Neuronal stem cell (in vitro differentiated cells): ENCODE results near the gene SPR.

ENCODE experiments used
- DNase-seq: peaks from one replicate; pipeline ENCODE4 v3.0.0-alpha.2; 2013; ENCODE audit warnings: low spot score
- H2AFZ ChIP-seq: one replicate; pipeline ENCODE4 v1.6.1; 2013; ENCODE audit warnings: mild to moderate bottlenecking, low read length, inconsistent platforms
- H2AK5ac ChIP-seq: 2 replicates; pipeline ENCODE4 v1.6.1; 2013; ENCODE audit warnings: low read depth, mild to moderate bottlenecking, inconsistent platforms, low read length, moderate library complexity, mixed read lengths
- H2BK120ac ChIP-seq: 2 replicates; pipeline ENCODE4 v1.6.1; 2013; ENCODE audit warnings: low read depth, mild to moderate bottlenecking, inconsistent platforms, low read length, moderate library complexity, mixed read lengths
- H2BK12ac ChIP-seq: one replicate; pipeline ENCODE4 v1.6.1; 2013; ENCODE audit warnings: low read length, inconsistent platforms
- H2BK15ac ChIP-seq: 2 replicates; pipeline ENCODE4 v1.6.1; 2013; ENCODE audit warnings: mild to moderate bottlenecking, low read length, inconsistent platforms, mixed read lengths
- H2BK5ac ChIP-seq: one replicate; pipeline ENCODE4 v1.6.1; 2013; ENCODE audit warnings: inconsistent platforms, mild to moderate bottlenecking, low read length, moderate library complexity
- H3K14ac ChIP-seq: one replicate; pipeline ENCODE4 v1.6.1; 2013; ENCODE audit warnings: low read length, inconsistent platforms
- H3K18ac ChIP-seq: 2 replicates; pipeline ENCODE4 v1.6.1; 2013; ENCODE audit warnings: low read length, inconsistent platforms
- H3K23ac ChIP-seq: 2 replicates; pipeline ENCODE4 v1.6.1; 2013; ENCODE audit warnings: low read depth, mild to moderate bottlenecking, mixed read lengths, low read length, inconsistent platforms; ENCODE audit not compliant: poor library complexity
- H3K27ac ChIP-seq: replicated peaks from 3 replicates; pipeline ENCODE4 v1.5.1; 2013; ENCODE audit warnings: low read length, inconsistent platforms
- H3K27me3 ChIP-seq, 3 experiments: 2 replicates each; pipeline ENCODE4 v1.6.1; 2013; ENCODE audit warnings: low read length in 3 of 3, mild to moderate bottlenecking in 2 of 3, inconsistent platforms in 1 of 3, low read depth in 1 of 3, mixed read lengths in 1 of 3, moderate library complexity in 1 of 3; ENCODE audit not compliant: control insufficient read depth in 3 of 3, insufficient read depth in 3 of 3
- H3K36me3 ChIP-seq, 2 donors: replicated peaks in 1 of 2; 2 replicates each; pipeline ENCODE4 v1.6.1; 2013; ENCODE audit warnings: low read length in 2 of 2; ENCODE audit not compliant: control insufficient read depth in 2 of 2, insufficient read depth in 2 of 2
- H3K4ac ChIP-seq: 2 replicates; pipeline ENCODE4 v1.6.1; 2013; ENCODE audit warnings: inconsistent platforms, mild to moderate bottlenecking, low read length, moderate library complexity
- H3K4me1 ChIP-seq, 2 donors: 1 replicate in 1 of 2; 2 replicates in 1 of 2; pipeline ENCODE4 v1.6.1; 2013; ENCODE audit warnings: low read length in 2 of 2, low read depth in 1 of 2; ENCODE audit not compliant: control insufficient read depth in 2 of 2, insufficient read depth in 1 of 2
- H3K4me2 ChIP-seq: one replicate; pipeline ENCODE4 v1.6.1; 2013; ENCODE audit warnings: mild to moderate bottlenecking, low read length, inconsistent platforms; ENCODE audit not compliant: insufficient read depth, poor library complexity, severe bottlenecking
- H3K4me3 ChIP-seq, 2 donors: 2 replicates each; pipeline ENCODE4 v1.5.1; 2013; ENCODE audit warnings: low read length in 2 of 2, mild to moderate bottlenecking in 2 of 2, inconsistent platforms in 1 of 2, moderate library complexity in 1 of 2
- H3K79me1 ChIP-seq: one replicate; pipeline ENCODE4 v1.6.1; 2013; ENCODE audit warnings: low read depth, mild to moderate bottlenecking, inconsistent platforms, low read length, moderate library complexity
- H3K9ac ChIP-seq: one replicate; pipeline ENCODE4 v1.6.1; 2013; ENCODE audit warnings: mild to moderate bottlenecking, low read depth, low read length, inconsistent platforms; ENCODE audit not compliant: poor library complexity
- H3K9me3 ChIP-seq, 2 donors: replicated peaks in 1 of 2; 2 replicates each; pipeline versions ENCODE3 to v1.6.1; 2013; ENCODE audit warnings: low read length in 2 of 2, mild to moderate bottlenecking in 2 of 2, inconsistent platforms in 1 of 2, low read depth in 1 of 2, mixed read lengths in 1 of 2, moderate library complexity in 1 of 2; ENCODE audit not compliant: control insufficient read depth in 2 of 2, insufficient read depth in 1 of 2
- H4K8ac ChIP-seq: one replicate; pipeline ENCODE4 v1.6.1; 2013; ENCODE audit warnings: low read depth, mild to moderate bottlenecking, inconsistent platforms, low read length, moderate library complexity
- H4K91ac ChIP-seq: one replicate; pipeline ENCODE4 v1.6.1; 2013; ENCODE audit warnings: low read length, low read depth, mild to moderate bottlenecking, inconsistent platforms; ENCODE audit not compliant: poor library complexity
- WGBS, 2 donors: extraction: QIAGEN DNeasy Blood & Tissue Kit; methylation state at CpG; one replicate each; pipeline ENCODE4 v1.1.7; 2013; ENCODE audit warnings: missing lambda C conversion rate in 2 of 2, mixed read lengths in 1 of 2; ENCODE audit not compliant: insufficient read length in 2 of 2, insufficient replicate concordance in 1 of 2; ENCODE audit errors: extremely low coverage in 2 of 2; 5-methylcytosine and 5-hydroxymethylcytosine counted together

Gene SPR

DNA sequence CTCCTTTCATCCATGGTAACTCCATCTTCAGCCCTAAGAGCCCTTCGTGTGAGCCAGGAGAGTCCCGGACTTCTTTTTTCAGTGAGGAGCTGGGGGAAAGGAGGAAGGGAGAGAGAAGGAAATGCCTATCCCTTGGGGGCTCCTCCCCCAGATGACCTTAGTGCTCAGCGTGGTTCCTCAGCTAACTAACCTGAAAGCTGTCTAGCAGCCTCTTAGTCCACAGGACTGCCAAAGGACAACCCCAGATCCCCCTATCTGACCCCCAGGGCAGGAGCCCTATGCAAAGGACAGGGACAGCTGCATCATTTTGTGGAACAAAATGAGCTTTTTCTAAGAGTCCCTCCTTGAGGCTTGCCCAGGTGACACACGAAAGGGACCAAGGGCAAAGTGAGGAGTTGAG, 7.9 kb downstream of the SPR start:
- peaks cover 0 to 57% (median 5%) of the 10 kb centered on the region in 3 experiments for H3K27me3 ChIP-seq
- H3K36me3 ChIP-seq: no peaks in the 10 kb centered on the region
- no peak overlapping the region for H4K8ac ChIP-seq
- no peak overlapping the region for H2BK120ac ChIP-seq
- H2BK15ac ChIP-seq: no peak overlapping the region
- no peak overlapping the region for H3K9ac ChIP-seq
- no peak overlapping the region for H3K14ac ChIP-seq
- H3K27ac ChIP-seq: no peak overlapping the region
- H2BK12ac ChIP-seq: peak overlapping the region; percentile 14
- H2BK5ac ChIP-seq: peak overlapping the region; percentile 88
- no peak overlapping the region for H2AFZ ChIP-seq
- no peak overlapping the region for H3K4ac ChIP-seq
- H3K4me2 ChIP-seq: no peak overlapping the region
- peak overlapping the region; percentile 14 for H2AK5ac ChIP-seq
- H3K4me1 ChIP-seq: peaks cover 0 to 36% of the 10 kb centered on the region in 2 donors
- WGBS, 2 donors: no CpG with 5 or more reads among the region's 4 CpGs
- no peaks in the 10 kb centered on the region for H3K9me3 ChIP-seq
- H3K79me1 ChIP-seq: no peaks in the 10 kb centered on the region
- DNase-seq: no peak
- H3K23ac ChIP-seq: no peak overlapping the region
- H3K18ac ChIP-seq: peak overlapping the region; percentile 76
- H3K4me3 ChIP-seq: no peak overlapping the region
- H4K91ac ChIP-seq: no peak overlapping the region

DNA sequence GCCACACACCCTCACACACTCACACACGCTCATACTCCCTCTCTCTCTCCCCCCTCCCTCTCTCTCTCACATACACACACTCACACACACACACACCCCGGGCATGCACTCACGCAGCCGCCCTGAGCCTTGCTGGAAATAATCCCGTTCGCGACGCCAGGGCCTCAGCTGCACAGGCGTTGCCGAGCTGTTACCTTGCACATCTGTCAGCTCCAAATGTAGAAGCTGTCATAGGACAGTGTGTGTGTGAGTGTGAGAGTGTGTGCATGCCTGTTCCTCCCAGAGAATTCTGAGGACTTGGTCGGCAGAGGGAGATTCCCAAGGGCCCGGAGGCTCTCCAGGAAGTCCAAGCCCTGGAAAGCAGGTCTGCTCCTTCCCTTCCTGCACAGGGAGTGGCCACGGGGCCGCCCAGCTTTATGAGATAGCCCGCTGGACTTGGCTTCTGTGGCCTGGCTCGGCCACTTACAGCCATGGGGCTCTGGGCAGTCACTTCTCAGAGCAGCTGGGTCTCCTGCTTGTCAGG, 8.6 kb downstream of the SPR start:
- peaks cover 0 to 40% of the 10 kb centered on the region in 2 donors for H3K4me1 ChIP-seq
- no peak overlapping the region for H2BK120ac ChIP-seq
- H2BK15ac ChIP-seq: no peak overlapping the region
- no peak overlapping the region for H2AFZ ChIP-seq
- H4K8ac ChIP-seq: no peak overlapping the region
- WGBS, 2 donors: 100% methylated on average over 1 of the region's 16 CpGs; no CpG with 5 or more reads in 1 of the 2 donors
- H2AK5ac ChIP-seq: peak overlapping the region; percentile 27
- H3K18ac ChIP-seq: peak overlapping the region; percentile 88
- H2BK5ac ChIP-seq: peak overlapping the region; percentile 4
- no peak overlapping the region for H3K9ac ChIP-seq
- DNase-seq: no peak
- no peaks in the 10 kb centered on the region for H3K36me3 ChIP-seq
- no peaks in the 10 kb centered on the region for H3K9me3 ChIP-seq
- no peak overlapping the region for H3K4me2 ChIP-seq
- no peak overlapping the region for H3K4ac ChIP-seq
- H3K27me3 ChIP-seq: peaks cover 0 to 64% (median 7%) of the 10 kb centered on the region in 3 experiments
- no peak overlapping the region for H3K4me3 ChIP-seq
- H3K79me1 ChIP-seq: no peaks in the 10 kb centered on the region
- H3K27ac ChIP-seq: no peak overlapping the region
- no peak overlapping the region for H3K14ac ChIP-seq
- no peak overlapping the region for H2BK12ac ChIP-seq
- H3K23ac ChIP-seq: no peak overlapping the region
- H4K91ac ChIP-seq: no peak overlapping the region

DNA sequence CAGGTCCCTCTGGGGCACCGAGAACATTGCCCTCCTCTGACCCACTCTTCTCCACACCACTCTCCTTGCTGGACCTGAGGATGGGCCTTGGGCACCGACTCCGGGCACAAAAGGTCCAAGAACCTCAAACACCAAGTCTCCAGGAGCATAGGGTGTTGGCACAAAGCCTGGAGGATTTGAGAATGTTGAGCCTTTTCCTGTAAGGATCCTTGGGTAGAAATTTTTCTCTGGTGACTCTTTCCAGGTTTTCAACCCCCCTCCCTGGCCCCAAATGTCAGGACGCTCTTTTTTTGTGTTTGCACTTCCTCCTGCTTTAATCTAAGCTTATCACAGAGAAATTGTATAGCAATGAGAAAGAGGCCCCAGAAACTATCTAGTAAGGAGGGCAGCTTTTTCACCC, 9.2 kb downstream of the SPR start:
- Histone ChIP-seq H3K4me3 (no peak overlapping the region), H4K91ac (no peak overlapping the region), H2BK12ac (no peak overlapping the region), H2BK120ac (no peak overlapping the region), H3K4me1 (peaks cover 0 to 40% of the 10 kb centered on the region in 2 donors), H3K4ac (no peak overlapping the region), H3K9me3 (no peaks in the 10 kb centered on the region), H3K27me3 (peaks cover 0 to 70% (median 10%) of the 10 kb centered on the region in 3 experiments), H2AK5ac (peak overlapping the region; percentile 33), H4K8ac (no peak overlapping the region), H3K27ac (no peak overlapping the region), H3K79me1 (no peaks in the 10 kb centered on the region), H3K23ac (no peak overlapping the region), H3K18ac (peak overlapping the region; percentile 88), H2BK15ac (no peak overlapping the region), H2BK5ac (peak overlapping the region; percentile 4), H3K9ac (no peak overlapping the region), H3K36me3 (no peaks in the 10 kb centered on the region), H3K14ac (no peak overlapping the region), H3K4me2 (no peak overlapping the region), H2AFZ (no peak overlapping the region)
- WGBS, 2 donors: no CpG with 5 or more reads among the region's 4 CpGs
- DNase-seq: no peak

DNA sequence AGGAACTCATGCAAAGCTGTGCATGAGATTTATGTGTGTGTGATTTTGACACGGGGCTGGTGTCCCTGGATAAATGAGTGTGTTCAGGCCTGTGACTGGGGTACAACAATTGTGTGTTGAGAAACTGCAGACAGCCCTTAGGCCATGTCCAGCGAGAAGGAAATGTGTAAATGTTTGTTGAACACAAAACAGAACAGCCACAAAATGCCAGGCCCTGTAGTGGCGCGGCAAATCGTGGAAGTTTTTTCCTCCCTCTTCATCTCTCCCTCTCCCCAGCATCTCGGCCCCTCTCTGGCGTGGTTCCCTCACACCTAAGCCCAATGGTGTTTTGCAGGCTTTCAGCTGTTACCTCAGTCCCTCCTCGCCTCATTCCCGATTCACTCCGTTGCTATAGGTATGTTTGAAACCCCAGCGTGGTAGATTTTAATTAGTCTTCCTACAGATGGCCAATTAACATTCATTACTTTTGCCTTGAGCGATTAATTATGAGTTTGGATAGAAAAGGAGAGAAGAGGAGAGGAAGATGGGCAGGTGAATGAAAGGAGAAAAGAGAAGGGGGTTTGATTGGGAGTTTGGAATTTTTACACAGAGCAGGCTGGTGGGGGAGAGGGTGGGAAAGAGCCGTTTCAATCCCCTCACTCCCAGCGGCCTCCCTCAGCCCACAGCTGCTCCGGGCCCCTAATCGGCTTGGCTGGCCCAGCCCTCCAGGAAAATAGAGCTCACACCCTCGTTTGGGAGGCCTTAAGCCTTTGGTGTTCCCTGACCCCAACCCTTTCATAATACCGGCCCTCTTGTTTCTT, 10.8 kb downstream of the SPR start:
- Histone ChIP-seq H2AK5ac (no peak overlapping the region), H2BK120ac (no peak overlapping the region), H3K23ac (no peak overlapping the region), H2BK15ac (no peak overlapping the region), H3K4me1 (peaks cover 0 to 40% of the 10 kb centered on the region in 2 donors), H3K14ac (no peak overlapping the region), H3K4me2 (peak overlapping the region; percentile 44), H4K91ac (no peak overlapping the region), H3K9ac (no peak overlapping the region), H3K36me3 (no peaks in the 10 kb centered on the region), H3K18ac (peak overlapping the region; percentile 73), H2BK5ac (peak overlapping the region; percentile 30), H2AFZ (no peak overlapping the region), H3K4me3 (no peak overlapping the region), H3K27ac (peak overlapping the region; percentile 84), H3K9me3 (no peaks in the 10 kb centered on the region), H3K79me1 (no peaks in the 10 kb centered on the region), H4K8ac (no peak overlapping the region), H3K27me3 (peaks cover 0 to 84% (median 10%) of the 10 kb centered on the region in 3 experiments), H3K4ac (no peak overlapping the region), H2BK12ac (no peak overlapping the region)
- DNase-seq: no peak
- no CpG with 5 or more reads among the region's 18 CpGs for WGBS, 2 donors
